Liver (tissue), 3 donors: ENCODE measurements around the gene CPLX1.

Experiments used
- ATF3 ChIP-seq: IDR thresholded peaks from 2 replicates; pipeline ENCODE4 v1.6.1; 2016; ENCODE audit warnings: antibody characterized with exemption
- GABPA ChIP-seq, 2 donors: IDR thresholded peaks in 1 of 2; conservative IDR thresholded peaks in 1 of 2; 2 replicates each; pipeline ENCODE4 v1.6.1; 2016; ENCODE audit warnings: antibody characterized with exemption in 2 of 2, mild to moderate bottlenecking in 1 of 2, moderate library complexity in 1 of 2
- HNF4G ChIP-seq: IDR thresholded peaks from 2 replicates; pipeline ENCODE4 v1.6.1; 2016; ENCODE audit warnings: antibody characterized with exemption
- JUND ChIP-seq, 2 donors: IDR thresholded peaks; 2 replicates each; pipeline ENCODE4 v1.6.1; 2016; ENCODE audit warnings: antibody characterized with exemption in 2 of 2
- MAX ChIP-seq: IDR thresholded peaks from 2 replicates; pipeline ENCODE4 v1.6.1; 2016; ENCODE audit warnings: antibody characterized with exemption
- RAD21 ChIP-seq, 2 donors: IDR thresholded peaks; 2 replicates each; pipeline ENCODE4 v1.6.1; 2016; ENCODE audit warnings: antibody characterized with exemption in 2 of 2, mild to moderate bottlenecking in 2 of 2
- REST ChIP-seq: IDR thresholded peaks from 2 replicates; pipeline ENCODE4 v1.6.1; 2016; ENCODE audit warnings: antibody characterized with exemption, mild to moderate bottlenecking
- RXRA ChIP-seq, 2 donors: IDR thresholded peaks; 2 replicates each; pipeline ENCODE4 v1.6.1; 2017 to 2018; ENCODE audit warnings: antibody characterized with exemption in 2 of 2, mild to moderate bottlenecking in 1 of 2
- SP1 ChIP-seq: IDR thresholded peaks from 2 replicates; pipeline ENCODE4 v1.6.1; 2018; ENCODE audit warnings: antibody characterized with exemption, mild to moderate bottlenecking
- TAF1 ChIP-seq: conservative IDR thresholded peaks from 2 replicates; pipeline ENCODE4 v1.6.1; 2016; ENCODE audit warnings: antibody characterized with exemption, mild to moderate bottlenecking
- YY1 ChIP-seq: IDR thresholded peaks from 2 replicates; pipeline ENCODE4 v1.6.1; 2016; ENCODE audit warnings: antibody characterized with exemption, mild to moderate bottlenecking
- ZBTB33 ChIP-seq: IDR thresholded peaks from 2 replicates; pipeline ENCODE4 v1.6.1; 2016; ENCODE audit warnings: antibody characterized with exemption
- TF ChIP-seq, protein P1 (sequence below): fragments of 150-350 bp; IDR thresholded peaks from 2 replicates; pipeline ENCODE4 v1.5.1; 2017; ENCODE audit warnings: improper control_type of control experiment, low read depth, low read length; ENCODE audit not compliant: missing input control
- donor health status: healthy.
- donor health status: healthy.

- TF ChIP-seq ZBTB33 (no peak), JUND (IDR thresholded peaks at IDR 0.05) (no peak), ATF3 (no peak), GABPA (IDR thresholded peaks at IDR 0.05 in 1 of 2, conservative IDR thresholded peaks at IDR 0.05 in 1 of 2) (no peak), MAX (no peak), YY1 (peak; percentile 47), TAF1 (no peak), REST (no peak), SP1 (no peak), HNF4G (no peak), RXRA (IDR thresholded peaks at IDR 0.05) (no peak), RAD21 (IDR thresholded peaks at IDR 0.05) (no peak)
- TF ChIP-seq, protein P1, sequence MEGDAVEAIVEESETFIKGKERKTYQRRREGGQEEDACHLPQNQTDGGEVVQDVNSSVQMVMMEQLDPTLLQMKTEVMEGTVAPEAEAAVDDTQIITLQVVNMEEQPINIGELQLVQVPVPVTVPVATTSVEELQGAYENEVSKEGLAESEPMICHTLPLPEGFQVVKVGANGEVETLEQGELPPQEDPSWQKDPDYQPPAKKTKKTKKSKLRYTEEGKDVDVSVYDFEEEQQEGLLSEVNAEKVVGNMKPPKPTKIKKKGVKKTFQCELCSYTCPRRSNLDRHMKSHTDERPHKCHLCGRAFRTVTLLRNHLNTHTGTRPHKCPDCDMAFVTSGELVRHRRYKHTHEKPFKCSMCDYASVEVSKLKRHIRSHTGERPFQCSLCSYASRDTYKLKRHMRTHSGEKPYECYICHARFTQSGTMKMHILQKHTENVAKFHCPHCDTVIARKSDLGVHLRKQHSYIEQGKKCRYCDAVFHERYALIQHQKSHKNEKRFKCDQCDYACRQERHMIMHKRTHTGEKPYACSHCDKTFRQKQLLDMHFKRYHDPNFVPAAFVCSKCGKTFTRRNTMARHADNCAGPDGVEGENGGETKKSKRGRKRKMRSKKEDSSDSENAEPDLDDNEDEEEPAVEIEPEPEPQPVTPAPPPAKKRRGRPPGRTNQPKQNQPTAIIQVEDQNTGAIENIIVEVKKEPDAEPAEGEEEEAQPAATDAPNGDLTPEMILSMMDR = no peak
These were observed 21.1 kb downstream of the CPLX1 start for GRCh38 chr4:804804-805203.
